ENCODE measurements around the gene ANKRD13C.

The ANKRD13C gene

GRCh38 chr1:70210820-70211219, 143.7 kb downstream of the ANKRD13C start:
- DNase-seq: no peak
